ENCODE measurements around the gene CRTC1.

DNA sequence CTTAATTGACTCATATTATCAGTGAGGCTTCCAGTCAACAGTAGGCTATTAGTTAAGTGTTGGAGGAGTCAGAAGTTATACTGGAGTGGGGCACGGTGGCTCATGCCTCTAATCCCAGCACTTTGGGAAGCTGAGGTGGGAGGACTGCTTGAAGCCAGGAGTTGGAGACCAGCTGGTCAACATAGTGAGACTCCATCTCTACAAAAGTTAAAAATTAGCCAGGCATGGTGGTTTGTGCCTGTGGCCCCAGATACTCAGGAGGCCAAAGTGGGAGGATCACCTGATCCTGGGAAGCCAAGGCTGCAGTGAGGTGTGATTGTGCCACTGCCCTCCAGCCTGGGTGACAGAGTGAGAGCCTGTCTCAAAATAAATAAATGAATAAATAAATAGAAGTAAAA, 54.5 kb downstream of the CRTC1 start:
- TF ChIP-seq CTCF (IDR thresholded peaks at IDR 0.05; ENCODE audit: poor library complexity) (no peak), EZH2phosphoT487 (IDR thresholded peaks at IDR 0.05; ENCODE audit: low read depth, severe bottlenecking, unreplicated experiment) (no peak), EZH2 (IDR thresholded peaks at IDR 0.05; ENCODE audit: borderline replicate concordance) (no peak)
